Measurements from ENCODE around the gene ATAT1. TPM values are rescaled to one million over a fixed set of nuclear protein-coding genes. Genes with fewer than 3 reads are reported as not detected.
A peak's percentile ranks its signal among the peaks of the same experiment; 100 is the strongest.
"Not testable (repeated sequence)": the region's sequence is repeated elsewhere in the genome, so short reads cannot be mapped to it uniquely, and the experiment has no call there.

ATAT1 gene
- polyA plus RNA-seq, 4 donors: 26.8 to 67.5 (median 48.3) TPM

DNA sequence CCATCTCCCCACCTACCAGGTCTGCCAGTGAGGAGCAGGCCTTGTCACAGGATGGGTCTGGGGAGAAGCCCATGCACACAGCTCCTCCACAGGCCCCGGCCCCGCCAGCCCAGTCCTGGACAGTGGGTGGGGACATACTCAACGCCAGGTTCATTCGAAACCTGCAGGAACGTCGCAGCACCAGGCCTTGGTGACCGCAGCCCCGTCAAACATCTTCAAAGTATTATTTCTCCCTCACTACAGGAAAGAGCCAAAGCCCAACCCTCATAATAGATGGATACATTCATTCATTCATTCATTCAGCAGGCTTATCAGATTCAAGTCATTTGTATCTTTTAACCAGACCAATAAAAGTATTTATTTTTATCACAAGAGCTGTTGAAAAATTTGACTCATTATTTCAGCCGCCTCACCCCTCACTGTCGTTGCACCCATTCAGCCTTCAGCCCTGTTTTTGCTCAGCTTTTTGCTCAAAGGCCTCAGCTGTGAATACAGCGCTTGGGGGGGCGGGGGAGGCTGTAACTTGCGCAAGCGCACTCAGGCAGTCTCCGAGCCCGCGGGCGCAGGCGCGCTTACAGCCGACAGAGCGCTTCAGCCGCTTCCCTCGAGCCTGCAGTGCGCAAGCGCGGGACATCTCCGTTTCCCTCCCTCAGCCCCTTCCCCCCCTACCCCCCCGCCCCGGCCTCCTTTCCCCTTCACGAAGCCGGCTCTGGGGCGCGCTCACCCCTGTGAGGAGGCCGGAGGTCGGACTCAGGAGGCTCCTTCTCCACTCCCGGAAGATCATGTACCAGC, 20.0 kb downstream of the ATAT1 start, which contains the start of gene C6orf136:
Gene C6orf136 (plus strand): TSS at position 684 of the 792 bp plus-strand sequence. CDS start 99 bp downstream, at position 783.
- peak; percentile 71 to 84 (median 73) for DNase-seq (ENCODE audit: low read depth in 4 of 4, low spot score in 2 of 4)

DNA sequence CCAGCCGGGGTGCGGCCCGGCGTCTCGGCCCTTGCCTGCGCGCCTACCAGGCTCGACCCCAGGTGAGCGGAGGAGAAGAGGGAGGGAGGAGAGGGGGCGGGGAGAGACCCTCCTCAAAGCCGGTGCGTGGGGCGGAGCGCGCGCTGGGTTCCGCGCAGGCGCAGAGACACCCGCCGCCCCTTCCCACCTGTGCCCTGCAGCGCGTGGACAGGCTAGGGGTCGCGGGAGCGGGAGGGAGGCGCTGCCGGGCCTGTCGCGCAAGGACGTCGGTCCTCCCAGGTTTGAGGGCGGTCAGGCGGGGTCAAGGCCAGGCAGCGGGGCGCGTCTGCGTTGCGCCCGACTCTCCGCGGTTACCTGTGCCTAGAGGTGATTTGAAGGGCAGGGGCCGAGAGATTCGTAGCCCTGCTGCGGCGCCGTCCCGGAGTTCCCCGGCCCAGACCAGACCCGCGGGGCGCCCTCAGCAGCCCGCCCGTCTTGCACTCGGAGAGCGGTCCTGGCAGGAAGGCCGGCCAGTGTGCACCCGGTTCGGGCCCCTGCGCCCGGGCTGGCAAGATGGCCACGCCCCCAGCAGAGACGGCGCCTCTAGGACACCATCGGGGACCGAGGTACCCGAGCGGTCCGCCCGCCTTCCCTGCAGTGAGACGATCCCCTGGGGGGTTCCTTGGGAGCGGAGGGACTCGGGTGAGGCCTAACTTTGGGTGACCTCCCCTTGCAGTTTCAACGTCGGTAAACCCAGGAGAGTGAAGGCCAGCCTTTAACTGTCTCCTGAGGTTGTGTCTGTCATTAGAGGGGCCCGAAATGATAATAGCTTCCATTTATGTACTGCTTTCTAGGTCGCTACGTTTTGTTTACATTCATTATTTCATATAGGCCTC, 20.8 kb downstream of the ATAT1 start:
- peak in 2 of 4 donors; percentile 68 to 69 for DNase-seq (ENCODE audit: low read depth in 4 of 4, low spot score in 2 of 4)

DNA sequence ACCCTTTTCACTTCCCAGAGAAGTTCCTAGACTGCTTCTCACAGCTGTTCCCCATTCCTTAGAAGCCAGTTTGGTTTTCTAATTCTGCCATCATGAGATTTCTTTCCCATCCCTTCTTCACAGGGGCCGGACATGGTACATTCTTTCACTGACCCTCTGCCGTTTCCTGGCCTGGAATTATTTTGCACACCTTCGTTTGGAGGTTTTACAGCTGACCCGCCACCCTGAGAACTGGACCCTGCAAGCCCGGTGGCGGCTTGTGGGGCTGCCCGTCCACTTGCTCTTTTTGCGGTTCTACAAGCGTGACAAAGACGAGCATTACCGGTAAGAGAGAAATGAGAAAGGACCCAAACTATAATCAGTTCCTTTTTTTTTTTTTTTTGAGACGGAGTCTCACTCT, 24.5 kb downstream of the ATAT1 start:
- no peak for DNase-seq (ENCODE audit: low read depth in 4 of 4, low spot score in 2 of 4)

DNA sequence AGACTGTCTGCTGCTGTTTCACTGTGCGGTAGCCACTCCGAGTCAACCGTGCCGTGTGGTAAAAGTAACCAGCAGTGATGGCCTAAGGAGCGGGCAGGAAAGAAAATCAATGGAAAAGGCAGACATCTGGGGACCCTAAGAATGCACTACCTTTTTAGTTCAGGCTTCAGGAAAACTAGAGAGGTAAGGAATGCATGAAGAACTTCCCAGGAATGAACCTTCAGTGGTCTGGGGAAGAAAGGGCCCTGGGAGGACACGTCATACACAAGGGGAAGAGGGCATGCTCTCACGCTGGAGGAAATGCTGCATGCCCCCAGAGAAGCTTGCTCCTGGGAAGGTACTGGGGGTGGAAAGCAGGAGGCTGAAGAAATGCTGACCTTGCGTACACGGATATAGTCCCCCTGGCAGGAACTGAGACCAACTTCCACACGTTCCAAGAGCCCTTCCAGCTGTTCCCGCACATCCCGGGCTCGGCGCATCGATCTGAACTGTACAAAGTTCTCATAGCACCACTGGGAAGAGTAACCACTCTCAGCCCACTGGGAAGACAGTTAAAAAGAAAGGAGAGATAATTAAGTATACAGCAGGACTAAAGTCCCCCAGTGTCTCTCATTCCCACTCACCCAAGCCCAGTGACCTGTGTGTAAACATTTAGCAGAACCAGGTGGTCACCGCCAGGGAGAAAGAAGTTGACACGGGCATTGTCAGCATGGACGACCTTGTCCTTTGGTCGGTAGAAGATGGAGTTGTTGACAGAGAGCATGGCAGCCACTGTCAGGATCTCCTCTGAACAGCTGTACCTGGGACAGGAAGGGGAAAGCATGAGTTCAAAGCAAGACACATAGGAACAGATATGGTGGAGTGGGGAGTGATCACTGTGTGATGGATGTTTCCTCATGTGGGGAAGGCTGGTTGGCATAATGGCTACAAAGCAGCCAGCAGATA, 28.4 kb downstream of the ATAT1 start:
- DNase-seq (ENCODE audit: low read depth in 4 of 4, low spot score in 2 of 4): no peak

DNA sequence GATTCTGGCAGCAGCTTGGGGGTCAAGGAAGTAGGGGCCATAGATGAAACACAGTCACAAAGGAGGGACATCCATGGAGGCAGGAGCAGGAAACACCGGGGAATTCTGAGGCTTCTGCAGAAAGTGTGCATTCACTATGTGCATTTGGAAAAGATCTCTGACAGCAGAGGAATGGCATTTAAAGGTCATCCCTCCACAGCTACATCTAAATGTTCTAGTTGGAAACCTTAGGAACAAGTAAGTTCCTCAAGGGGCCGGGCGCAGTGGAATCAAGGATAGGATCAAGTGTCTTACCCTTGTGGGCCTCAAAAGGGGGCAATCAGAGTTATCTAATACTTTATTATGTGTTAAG, 29.0 kb downstream of the ATAT1 start:
- DNase-seq (ENCODE audit: low read depth in 4 of 4, low spot score in 2 of 4): no peak

DNA sequence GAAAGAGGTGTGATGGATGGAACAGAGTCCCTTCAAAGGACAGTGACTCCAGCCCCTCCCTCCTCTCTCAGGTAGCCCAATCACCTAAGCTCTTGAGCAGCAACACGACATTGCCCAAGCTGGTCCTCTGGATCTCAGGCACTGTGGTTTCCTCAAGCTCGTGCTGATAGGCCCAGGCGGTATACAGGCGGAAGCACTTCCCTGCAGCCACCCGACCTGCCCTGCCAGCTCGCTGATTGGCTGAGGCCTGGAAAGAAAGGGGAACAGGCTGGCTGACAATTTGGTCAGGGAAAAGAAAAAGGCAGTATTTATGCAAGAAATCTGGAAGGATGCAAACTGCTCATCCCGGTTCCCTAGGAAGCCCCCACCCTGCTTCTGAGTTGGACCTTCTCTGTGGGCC, 29.8 kb downstream of the ATAT1 start:
- DNase-seq (ENCODE audit: low read depth in 4 of 4, low spot score in 2 of 4): no peak

DNA sequence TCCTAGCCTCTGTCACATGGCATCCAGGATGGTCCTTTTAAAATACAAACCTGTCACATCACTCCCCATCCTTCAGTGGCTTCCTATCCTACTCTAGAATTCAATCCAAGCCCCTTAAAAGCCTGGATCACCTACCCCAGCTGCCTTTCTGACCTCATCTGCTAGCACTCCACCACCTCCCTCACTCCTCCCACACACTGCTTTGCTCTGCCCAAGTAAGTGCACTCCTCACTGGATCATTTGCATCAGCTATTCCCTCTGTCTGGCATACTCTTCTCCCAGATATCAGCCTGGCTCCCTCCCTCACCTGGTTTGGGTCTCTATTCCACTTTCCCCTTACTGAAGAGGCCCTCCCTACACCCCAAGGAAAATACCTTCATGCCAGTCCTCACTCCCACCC, 30.8 kb downstream of the ATAT1 start:
- no peak for DNase-seq (ENCODE audit: low read depth in 4 of 4, low spot score in 2 of 4)

DNA sequence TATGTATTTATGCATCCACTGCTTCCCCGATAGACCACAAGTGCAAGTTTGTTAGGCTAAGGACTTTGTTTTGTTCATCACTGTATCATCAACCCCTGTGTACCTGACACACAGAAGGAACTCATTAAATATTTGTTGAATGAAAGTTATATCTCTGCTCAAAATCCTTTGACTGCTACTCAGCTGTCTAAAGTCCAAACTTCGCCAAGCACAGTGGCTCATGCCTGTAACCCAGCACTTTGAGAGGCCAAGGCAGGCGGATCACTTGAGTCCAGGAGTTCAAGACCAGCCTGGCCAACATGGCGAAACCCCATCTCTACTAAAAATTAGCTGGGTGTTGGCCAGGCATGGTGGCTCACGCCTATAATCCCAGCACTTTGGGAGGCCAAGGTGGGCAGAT, 31.2 kb downstream of the ATAT1 start:
- DNase-seq (ENCODE audit: low read depth in 4 of 4, low spot score in 2 of 4): not testable (repeated sequence)

DNA sequence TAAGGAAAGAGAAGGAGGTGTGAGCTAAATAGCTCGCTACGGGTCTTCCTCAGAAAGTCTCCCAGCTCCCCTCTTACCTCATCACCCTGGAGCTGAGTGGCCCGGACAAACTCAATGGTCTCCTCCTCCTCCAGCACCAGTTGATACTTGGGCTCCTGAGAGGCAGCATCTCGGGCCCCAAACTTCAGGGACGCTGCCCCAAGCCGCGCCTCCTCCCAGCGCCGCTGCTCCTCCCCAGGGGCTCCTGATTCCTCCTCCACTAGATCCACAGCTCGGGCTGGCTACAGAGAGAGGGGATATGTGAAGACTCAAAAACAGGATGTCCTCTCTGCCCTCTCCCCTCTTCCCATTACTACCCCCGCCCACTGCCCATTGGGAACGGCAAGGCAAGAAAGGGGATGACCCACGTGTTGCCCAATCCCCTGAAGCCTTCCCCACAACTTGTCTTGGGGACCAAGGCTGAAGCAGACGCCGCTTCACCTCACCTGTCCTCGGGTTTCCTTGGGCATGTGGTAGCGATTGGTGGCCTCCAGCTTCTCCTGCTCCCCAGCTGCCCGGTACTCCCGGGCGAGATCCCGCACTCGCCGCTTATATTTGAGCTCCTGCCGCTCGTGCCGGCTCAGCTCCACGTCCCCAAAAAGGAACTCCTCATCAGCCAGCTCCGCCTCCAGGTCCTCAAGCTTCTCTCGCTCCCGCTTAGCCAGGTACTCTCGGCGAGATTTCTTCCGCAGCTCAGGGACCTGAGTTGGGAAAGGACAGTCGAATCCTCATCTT, 38.5 kb downstream of the ATAT1 start:
- DNase-seq (ENCODE audit: low read depth in 4 of 4, low spot score in 2 of 4): no peak

DNA sequence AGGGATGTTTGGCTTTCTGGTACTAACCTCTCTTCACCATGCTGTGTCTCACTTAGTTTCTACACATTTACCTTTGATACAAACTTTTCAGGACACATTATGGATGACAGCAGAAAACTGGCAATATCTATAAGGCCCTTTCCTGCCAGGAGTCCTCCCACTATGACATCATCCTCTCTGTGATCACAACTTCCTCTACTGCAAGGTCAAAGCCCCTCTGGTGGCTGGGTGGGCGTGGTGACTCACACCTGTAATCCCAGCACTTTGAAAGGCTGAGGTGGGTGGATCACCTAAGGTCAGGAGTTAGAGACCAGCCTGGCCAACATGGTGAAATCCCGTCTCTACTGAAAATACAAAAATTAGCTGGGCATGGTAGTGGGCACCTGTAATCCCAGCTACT, 39.6 kb downstream of the ATAT1 start:
- not testable (repeated sequence) for DNase-seq (ENCODE audit: low read depth in 4 of 4, low spot score in 2 of 4)

DNA sequence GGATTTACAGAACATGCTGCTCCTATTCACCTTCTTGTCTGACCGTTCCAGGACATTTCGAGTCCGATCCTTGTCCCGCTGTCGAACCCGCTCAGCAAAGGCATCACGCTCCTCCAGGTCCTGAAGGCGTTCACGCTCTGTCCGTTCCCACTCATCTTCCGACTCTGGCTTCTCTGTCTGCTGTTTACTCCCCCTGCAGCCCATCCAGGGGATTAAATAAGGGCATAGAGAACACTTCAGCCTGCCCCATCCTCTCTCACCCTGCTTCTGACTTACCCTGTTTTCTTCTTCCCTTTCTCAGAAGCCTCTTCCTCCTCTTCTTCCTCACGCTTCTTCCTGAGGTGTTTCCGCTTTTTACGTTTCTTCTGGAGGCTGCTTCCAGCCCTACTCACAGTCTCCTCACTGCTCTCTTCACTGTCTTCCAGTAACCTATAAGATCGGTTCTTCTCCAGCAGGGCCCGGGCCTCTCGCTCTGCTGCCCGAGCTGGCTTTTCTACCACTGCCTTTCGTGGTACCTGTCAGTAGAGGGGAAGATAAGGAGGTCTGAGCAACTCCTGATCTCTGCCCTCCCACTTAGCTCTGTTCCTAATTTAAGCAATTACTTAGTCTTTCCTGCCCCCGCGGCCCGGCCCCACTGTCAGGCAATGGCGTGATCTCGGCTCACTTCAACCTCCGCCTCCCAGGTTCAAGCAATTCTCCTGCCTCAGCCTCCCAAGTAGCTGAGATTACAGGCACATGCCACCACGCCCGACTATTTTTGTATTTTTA, 44.3 kb downstream of the ATAT1 start:
- DNase-seq (ENCODE audit: low read depth in 4 of 4, low spot score in 2 of 4): no peak

DNA sequence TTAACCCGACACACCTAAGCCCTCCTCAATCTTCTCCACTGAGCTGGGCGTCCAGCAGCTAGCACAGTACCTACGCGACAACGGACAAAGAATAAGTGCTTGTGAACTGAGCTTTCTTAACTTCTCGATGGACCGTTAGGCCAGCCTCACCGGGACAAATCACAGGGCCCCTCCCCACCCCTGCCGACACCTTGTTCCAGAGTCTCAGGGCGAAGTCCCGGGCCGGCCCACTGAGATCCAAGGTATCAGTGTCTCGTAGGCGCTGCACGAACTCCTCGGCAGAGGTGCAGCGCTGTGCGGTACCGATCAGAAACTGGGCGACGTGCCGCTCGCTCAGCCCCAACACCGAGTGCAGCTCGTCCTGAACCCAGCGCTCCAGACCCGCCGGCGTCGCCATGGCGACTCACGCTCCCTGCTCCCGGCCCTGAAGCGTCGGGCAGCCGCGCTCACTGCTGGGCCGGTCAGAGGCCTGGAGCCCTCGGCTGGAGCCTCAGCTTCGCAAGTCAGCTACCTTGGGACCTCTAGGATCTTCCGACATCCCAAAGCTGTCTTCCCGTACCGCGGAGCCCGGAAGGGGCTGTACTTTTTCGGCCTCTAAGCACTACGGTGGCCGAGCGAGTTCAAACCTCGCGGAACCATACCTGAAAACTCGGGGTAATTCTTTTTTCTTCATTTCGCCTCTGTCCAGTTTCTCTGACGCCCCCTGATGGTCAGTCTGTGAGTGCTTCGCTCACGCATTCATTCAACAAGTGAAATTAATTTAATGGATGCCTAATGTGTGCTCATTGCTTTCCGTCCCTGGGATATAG, 46.0 kb downstream of the ATAT1 start, which contains the start of gene DHX16:
Gene DHX16 (minus strand): TSS at position 562 of the 809 bp plus-strand sequence. CDS start 165 bp downstream, at position 397.
- peak; percentile 93 to 99 (median 94) for DNase-seq (ENCODE audit: low read depth in 4 of 4, low spot score in 2 of 4)

DNA sequence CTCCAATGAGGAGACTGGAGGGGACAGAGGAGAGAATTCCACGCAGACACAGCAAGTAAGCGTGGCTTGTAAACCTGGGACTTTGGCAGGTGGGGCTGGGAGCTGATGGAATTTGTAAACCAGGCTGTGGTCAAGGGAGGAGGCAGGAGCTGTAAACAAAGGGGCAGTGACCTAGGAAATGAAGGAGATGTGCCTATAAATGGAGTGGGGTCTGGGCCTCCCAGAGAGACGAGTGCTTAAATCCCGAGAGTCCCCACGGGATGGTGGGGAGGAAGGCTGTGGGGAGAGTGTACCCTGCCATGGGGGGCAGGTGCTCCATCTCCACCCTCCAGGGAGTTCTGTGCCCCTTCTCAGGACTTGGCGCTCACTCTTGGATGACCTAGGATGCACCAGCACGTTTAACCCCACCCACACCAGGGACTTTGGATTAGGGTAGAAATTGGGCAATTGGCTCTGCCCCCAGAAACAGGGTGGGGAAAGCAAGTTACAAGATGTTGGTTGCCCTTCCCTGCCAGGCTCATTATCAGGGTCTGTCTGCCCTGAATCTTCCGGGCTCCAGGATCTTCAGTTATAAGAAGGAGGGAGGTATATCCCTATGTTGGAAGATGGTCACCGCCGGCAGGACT, 50.1 kb downstream of the ATAT1 start:
- no peak for DNase-seq (ENCODE audit: low read depth in 4 of 4, low spot score in 2 of 4)

DNA sequence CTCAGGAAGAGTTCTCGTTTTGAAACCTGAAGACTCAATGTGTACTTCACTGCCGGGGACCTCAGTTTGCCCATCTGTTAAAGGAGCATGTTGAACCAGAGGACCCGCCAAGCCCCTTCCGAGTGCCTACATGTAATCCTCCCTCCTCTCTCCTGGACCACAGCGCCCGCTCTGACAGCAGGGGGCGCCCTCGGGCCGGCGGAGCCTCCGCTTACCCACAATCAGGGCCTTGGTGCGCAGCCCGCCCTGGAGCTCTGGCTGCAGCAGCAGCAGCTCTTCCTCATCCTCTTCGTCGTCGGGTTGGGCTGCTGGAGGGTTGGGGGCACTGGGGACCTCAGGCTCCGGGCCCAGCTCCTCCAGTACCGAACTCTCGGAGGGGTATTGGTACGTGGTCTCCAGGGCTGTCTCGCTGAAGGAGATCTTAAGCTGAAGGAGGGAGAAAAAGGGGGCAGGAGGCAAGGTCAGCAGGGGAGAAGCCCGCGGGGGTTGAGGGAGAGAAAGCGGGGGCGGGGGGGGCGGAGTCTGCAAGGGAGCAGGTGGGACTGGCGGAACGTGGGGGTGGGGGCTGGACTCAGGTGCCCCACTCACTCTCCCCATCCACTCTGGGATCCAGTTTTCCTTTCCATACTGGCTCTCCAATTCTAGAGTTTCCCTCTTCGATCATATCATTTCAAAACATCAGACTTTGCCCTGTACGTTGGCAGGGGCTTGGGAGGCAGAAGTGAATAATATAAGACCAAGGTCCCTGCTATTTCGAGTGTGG, 52.5 kb downstream of the ATAT1 start:
- DNase-seq (ENCODE audit: low read depth in 4 of 4, low spot score in 2 of 4): peak in 1 of 4 donors; percentile 65

DNA sequence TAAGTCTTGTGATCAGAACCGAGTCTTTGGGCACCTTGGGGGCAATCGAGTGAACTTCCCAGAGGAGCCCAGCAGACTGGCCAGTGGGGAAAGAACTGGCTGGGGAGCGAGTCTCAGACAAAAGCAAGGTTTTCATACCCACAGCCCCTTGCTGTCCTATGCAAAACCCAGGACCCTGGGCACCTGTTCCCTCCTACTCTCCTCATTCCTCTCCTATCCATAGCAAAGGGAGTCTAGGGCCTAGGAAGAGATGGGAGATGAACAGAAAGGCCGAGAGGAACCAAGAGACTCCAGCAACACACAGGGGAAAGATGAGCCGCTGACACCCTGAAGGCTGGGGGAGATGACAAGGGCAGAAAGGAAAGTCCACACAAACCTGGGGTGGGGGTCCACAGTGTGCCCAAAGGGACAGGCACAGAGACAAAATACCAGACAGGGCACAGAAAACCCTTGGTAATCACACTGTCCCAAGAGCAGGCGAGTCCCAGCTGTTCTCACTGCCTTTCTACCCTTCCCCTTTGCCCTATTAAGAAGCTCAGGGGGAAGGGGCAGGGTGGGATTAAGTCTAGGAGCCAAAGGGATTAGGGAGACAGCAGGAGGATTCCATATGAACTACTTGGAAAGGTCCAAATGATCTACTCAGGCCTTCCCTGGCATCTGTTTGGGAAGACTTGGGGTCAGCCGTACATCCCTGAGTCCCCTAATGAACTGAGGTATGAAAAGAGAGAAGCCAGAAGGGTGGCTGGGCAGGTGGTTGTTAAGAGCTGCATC, 53.3 kb downstream of the ATAT1 start:
- DNase-seq (ENCODE audit: low read depth in 4 of 4, low spot score in 2 of 4): no peak

DNA sequence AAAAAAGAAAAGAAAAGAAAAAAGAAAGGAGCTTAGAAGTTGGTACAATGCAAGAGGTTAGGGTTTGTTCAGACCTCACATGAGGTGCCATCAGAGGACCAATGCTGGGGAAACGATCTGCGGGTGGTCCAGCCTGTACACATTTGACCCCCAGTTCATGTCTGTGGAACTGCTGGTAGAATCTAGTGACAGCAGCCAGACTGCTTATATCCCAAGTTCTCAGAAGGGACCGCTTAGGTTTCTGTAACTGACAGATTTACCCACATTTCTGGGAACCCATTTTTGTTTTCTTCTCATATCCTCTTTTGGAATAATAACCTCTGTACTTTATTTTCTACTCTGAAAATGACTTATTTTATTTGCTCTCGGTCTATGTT, 55.1 kb downstream of the ATAT1 start:
- DNase-seq (ENCODE audit: low read depth in 4 of 4, low spot score in 2 of 4): no peak

Data from left renal cortex interstitium (tissue), 4 donors.